HG03521 (cell line): ENCODE results near the gene DNAJC6.
"Not testable (repeated sequence)": the region's sequence is repeated elsewhere in the genome, so short reads cannot be mapped to it uniquely, and the experiment has no call there.

ENCODE experiments used
- ATAC-seq: cut with Tn5 transposase; IDR thresholded peaks from one replicate; pipeline ENCODE4 v1.9.1; 2021; ENCODE audit warnings: mild to moderate bottlenecking, moderate library complexity; ENCODE audit not compliant: unreplicated experiment

Gene DNAJC6

DNA sequence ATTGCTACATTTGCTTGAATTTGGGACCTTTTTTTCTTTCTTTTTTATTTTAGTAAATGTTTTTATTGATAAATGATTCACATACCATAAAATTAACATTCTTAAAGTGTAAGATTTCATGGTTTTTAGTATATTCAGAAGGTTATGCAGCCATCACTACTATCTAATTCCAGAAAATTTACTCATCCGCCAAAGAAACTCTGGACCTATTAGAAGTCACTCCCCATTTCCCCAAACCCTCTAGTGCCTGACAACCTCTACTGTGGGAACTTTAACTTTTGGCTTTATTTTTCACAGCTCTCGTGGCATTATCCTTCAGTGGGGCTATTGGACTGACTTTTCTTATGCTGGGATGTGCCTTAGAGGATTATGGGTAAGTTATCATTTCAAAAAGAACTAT is 115.7 kb downstream of the DNAJC6 start:
- no peak for ATAC-seq

DNA sequence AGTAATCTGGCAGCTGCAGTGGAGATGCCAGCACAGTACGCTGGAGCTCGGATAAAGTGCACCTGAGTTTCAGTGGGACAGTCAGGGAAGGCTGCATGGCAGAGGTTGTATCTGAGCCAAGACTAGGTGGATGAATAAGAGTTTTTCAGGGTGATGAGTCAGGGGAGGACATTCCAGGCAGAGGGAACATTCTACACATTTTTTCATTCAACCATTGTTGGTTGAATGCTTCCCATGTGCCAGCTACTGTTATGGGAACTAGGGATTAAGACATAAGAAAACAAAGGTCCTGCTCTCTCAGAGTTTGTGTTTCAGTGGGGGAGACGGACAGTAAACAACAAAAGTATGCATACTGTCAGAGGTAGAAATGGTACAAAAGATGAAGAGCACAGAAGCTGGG is 116.4 kb downstream of the DNAJC6 start:
- ATAC-seq: no peak

DNA sequence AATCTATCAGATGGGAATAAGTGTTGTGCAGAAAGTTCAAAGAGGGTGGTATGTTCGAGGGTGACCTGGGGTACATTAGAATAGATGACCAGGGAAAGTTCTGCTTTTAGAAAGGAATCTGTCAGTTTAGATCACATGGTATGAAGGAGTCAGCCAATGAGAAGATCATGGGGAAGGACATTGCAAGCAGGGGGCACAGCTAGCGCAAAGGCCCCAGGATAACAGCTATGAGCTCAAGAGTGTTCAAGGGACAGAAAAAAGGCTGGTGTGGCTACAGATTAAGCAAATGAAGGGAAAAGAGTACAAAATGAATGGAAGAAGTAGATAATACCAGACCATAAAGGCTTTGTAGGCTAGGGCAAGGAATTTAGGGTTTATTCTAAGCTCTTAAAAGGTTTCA is 119.7 kb downstream of the DNAJC6 start:
- no peak for ATAC-seq

DNA sequence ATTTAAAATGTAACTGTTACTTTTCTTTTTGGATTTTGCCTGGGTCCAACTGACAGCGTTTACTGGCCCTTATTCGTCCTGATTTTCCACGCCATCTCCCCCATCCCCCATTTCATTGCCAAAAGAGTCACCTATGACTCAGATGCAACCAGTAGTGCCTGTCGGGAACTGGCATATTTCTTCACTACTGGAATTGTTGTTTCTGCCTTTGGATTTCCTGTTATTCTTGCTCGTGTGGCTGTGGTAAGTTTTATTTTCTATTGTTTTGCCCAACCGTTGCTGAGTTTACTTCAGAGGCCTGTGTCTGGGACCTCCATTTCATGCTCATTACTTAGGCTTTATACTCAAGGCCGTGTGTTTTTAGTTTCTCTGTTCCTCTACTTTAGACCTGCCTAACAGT is 120.5 kb downstream of the DNAJC6 start:
- no peak for ATAC-seq

DNA sequence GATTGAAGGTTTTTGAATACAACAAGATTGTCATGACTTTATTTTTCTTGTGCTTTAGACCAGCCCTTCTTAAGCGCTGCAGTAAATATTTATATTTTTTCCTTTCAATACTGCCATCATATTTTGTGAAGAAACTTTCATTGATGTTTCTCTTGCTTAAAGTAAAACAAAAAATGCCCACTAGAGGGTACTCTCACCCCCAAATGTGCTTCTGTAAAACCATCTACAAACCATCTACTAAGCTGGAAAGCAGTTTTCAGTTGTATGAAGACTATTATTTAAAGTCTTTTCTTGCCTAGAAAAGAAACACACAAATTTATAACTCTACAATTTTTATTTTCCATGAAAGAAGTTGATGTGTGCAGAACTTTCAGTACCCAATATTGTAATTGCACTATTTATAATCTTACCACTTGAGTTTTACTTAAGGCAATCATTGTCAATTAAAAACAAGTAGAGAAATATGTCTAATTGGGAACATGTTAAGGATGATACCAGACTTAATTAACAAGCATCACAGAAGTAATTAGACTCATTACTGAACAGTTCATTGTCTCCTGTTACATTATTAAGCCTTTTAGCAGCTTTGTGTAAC is 121.9 kb downstream of the DNAJC6 start:
- no peak for ATAC-seq

DNA sequence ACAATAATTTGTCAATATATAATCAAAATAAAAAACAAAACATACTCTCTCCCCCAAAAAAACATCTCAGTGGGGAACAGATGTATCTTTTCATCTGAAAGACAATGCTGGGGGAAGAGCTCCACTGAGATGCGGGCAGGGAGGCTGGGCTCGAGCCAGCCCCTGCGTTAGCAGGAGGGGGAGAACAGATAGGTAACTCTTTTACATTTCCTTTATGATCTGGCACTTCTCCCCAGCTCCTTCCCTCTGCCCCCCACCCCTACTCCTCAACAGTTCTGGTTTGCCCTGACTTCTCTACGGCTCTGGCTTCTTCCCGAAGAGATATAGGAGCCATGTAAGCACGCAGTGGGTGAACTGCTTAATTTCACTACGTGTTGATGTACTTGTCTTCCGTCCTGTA is 123.6 kb downstream of the DNAJC6 start:
- no peak for ATAC-seq

DNA sequence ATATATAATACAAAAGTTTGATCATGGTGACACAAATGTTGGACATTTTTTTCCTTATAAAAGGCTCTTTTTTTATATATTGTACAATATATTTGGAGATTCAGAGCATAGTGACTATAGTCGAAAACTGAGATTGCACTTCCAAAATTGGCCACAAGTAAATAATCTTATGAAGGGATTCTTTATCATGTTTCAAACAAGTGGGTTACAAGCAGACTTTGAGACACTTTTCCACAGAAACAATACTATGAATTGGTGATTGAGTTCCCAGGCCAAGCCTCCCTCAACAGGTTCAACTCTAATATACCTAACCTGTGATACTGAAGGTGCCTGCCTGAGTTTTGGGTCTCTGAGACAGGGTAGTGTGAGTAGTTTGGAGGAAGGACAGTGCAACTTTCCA is 124.9 kb downstream of the DNAJC6 start:
- ATAC-seq: no peak

DNA sequence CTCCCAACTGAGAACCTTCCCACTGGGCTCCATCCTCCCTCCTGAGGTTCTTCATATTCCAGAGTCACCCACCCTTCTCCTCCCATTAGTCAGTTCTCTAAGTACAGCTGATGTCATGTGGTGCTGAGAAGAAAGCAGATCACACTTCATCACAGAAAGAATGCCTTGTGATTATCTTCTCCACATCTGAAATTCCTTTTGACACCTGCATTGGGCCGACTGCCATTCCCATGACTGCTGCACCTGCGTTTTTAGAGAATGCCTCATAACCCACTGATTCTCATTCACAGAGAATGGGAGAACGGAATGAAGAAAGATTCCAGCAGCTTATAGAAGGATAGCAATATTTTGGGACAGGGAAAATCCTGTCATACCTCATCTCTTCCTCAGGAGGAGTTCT is 125.4 kb downstream of the DNAJC6 start:
- no peak for ATAC-seq

DNA sequence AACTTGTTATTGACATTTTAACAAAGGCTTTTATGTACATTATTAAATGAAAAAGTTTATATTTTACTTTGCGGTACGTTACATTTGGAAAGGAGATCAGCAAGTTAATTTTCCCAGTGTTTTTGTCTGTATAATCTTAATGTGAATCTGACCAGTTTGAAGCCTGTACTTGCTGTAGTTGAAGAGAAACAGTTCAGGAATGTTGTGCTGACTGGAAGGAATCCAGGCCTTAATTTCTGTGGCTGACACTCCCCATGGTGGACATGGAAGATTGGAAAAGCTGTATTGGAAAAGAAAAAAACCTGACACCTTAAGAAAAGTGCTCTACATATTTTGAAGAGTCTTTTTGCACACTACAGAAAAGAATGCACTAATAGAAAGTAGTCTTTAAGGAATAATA is 126.6 kb downstream of the DNAJC6 start:
- no peak for ATAC-seq

DNA sequence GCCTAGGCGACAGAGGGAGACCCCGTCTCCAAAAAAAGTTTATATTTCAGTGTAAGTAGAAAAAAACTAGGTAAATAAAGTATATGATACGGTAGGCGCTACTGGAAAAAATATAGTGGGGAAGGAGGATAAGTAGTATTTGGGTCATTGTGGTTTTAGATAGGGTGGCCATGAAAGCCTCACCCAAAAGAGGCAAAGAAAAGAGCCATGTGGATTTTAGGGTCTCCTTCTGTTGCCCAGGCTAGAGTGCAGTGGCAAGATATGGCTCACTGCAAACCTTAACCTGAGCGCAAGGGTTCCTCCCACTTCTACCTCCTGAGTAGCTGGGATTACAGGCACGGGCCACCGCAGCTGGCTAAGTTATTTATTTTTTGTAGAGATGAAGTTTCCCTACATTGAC is 128.3 kb downstream of the DNAJC6 start:
- no peak for ATAC-seq

DNA sequence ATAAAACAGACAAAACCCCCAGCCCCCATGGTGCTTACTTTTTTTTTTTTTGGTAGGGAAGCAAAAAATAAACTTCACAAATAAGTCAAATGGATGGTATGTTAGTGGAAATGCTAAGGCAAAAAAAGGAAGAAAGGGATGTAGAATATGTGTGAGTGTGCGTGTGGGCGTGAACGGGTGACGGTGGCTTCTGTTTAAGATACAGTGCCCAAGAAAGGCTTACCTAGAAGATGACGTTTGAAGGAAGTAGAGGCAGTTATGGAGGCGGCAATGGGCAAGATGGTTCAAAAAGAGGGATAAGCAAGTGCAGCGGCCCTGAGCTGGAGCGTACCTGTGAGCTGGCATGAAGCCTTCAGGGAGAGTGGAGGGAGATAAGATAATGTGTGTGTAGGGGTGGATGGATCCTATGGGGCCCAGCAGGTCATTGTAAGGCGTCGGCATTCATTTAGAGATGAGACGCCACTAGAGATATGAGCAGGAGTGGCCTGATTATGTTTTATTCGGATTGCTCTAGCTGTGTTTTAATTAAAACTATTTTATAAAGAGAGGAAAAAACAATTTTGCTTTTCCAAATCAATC is 131.1 kb downstream of the DNAJC6 start:
- ATAC-seq: no peak

DNA sequence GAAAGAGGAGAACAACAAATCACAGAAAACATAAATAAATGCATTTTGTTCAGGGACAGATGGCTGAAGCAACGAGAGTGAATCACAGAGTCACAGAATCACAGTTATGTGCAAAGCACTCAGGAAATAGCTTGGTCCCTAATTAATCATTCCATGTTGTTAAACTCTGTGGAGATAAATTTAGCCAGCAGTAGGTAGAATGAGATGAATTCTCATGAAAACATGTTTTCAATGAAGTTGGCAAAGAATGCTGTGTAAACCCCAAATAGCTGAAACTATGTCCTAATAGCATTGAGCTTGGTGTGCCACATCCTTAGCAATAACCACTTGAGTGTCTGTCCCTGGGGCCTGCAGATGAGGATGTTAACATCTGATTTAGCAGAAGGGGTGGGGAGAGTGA is 131.6 kb downstream of the DNAJC6 start:
- ATAC-seq: no peak

DNA sequence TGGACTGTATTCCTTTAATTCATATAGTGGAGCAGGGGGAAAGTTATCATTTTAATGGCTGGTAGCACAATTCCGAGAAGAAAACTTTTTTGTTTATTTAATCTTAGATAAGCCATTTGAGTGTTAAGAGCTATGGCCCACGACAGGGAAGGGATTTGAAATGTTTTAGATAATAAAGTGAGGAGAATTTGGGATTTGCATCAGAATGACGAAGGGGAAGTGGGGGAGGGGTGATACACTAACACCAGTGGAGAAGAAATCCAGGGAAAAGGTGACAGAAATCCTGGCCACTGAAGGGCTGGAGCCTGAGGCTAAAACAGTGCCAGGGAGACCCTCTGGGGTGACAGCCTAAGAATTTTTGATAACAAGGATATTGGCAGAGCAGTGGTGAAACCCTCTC is 132.1 kb downstream of the DNAJC6 start:
- ATAC-seq: no peak

DNA sequence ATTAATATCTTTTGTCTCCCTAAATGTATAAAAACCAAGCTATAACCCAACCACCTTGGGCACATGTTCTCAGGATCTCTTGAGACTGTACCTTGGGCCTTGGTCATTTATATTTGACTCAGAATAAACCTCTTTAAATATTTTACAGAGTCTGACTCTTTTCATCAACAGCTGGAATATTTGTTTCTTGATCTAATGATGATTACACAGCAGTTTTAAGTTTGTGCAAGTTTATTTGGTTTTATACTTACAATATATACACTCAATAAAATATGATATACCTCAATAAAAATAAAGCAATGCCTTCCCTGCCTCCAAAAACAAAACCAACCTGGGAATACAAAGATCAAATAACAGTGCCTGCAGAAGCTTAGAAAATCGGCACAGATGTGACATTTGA is 133.1 kb downstream of the DNAJC6 start:
- no peak for ATAC-seq

DNA sequence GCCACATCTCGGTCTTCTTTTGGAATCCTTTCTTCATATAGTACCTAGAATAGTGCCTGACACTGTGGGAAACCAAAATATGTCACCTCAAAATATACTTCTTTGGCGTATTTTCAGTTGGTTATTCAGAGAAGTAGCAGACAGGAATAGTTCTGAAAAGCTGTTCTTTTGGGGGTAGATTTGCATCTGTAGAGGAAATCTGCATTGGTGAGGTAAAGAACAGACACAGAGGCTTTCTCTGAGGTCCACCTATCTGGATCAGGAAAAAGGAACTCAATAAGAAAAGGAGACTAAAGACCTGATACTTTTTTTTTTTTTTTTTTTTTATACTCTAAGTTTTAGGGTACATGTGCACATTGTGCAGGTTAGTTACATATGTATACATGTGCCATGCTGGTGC is 134.3 kb downstream of the DNAJC6 start:
- ATAC-seq: no peak

DNA sequence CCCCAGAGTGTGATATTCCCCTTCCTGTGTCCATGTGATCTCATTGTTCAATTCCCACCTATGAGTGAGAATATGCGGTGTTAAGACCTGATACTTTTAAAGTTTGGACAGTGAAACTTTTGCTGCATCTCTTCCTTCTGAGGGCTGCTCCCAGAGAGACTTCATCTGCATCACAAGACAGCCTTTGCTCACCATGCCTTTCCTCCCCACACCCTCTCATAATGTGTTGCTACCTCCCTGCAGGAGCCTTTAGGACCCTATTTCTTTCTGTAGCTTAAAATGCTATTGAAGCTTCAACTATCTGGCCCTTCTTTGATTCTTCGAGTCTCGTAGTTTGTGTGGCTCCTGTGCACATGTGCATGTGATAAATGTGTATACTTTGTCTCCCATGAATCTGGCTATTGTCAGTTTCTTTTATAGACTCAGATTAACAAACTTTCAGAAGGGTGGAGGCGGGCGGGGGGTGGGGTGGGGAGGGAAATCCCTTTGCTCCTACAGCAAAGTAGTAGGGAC is 134.8 kb downstream of the DNAJC6 start:
- ATAC-seq: no peak

DNA sequence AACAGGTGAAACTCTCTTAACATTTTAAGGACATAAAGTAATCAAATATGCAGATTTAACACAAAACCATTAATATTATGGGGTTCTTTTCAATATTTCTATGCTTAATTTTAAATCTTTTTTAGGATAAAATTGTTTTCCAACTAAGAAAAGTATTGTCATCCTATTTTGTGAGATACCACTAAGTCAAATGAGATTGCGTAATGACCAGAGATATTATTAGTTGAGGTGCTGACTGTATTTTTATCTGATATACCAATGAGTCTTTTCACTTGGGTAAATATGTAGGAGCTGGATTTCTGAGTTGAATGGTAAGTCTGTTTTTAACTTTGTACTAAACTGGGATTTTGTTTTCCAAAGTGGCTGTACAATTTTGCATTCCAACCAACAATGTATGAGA is 136.5 kb downstream of the DNAJC6 start:
- ATAC-seq: no peak

DNA sequence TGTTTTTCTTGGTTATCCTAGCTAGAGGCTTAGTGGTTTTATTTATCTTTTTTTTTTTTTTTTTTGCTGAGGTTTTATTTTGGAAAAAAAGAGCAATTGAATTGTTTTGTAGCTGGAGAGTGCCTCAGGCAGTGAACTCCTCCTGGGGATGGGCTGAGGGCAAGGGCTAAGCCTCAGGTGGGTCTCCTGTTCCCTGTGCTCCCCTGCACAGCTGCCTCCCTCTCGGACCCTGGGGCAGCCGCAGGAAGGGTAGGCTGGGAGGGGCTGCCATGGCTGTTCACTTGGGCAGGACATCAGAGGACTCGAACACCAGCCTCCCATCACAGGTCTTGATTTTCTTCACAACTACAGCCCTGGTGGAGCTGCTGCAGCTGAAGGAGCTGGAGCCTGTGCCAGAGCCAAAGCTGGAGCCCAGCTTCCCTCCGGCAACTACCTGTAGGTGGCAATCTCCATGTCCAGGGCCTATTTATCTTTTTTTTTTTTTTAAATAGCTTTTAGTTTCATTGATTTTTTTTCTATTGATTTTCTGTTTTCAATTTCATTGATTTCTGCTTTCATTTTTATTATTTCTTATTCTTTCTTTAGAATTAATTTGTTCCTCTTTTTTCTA is 140.0 kb downstream of the DNAJC6 start:
- ATAC-seq: no peak

DNA sequence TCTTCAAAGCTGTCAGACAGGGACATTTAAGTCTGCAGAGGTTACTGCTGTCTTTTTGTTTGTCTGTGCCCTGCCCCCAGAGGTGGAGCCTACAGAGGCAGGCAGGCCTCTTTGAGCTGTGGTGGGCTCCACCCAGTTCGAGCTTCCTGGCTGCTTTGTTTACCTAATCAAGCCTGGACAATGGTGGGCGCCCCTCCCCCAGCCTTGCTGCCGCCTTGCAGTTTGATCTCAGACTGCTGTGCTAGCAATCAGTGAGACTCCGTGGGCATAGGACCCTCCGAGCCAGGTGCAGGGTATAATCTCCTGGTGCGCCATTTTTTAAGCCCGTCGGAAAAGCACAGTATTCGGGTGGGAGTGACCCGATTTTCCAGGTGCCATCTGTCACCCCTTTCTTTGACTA is 146.3 kb downstream of the DNAJC6 start:
- ATAC-seq: not testable (repeated sequence)

DNA sequence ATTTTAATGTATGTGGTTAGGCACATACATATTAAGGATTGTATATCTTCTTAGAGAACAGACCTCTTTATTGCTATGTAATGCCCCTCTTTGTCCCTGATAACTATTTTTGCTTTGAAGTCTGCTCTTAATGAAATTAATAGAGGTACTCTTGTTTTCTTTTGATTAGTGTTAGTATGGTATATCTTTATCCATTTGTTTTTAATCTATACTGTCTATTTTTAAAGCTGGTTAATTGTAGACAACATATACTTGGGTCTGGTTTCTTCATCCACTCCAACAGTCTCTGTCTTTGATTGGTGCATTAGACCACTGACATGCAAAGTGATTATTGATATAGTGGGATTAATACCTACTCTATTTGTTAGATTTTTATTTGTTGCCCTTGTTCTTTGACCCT is 147.1 kb downstream of the DNAJC6 start:
- ATAC-seq: no peak

DNA sequence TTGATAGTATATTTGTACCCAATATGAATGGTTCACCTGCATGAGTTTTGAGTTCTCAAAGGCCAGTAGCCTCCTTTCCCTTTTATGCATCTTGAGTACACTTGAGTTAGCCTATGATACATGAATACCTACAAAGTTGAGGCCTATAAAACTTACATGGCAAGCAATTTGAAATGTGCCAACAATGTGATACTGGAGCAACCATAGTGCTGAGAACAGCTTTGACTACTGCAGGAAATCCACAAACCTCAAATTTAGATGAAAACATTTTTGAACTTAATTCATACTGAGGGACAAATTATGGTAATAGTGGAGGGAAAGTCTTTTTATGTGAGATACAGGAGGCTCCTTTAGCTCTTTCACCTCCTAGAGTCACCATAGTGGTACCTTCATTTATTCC is 148.5 kb downstream of the DNAJC6 start:
- no peak for ATAC-seq

DNA sequence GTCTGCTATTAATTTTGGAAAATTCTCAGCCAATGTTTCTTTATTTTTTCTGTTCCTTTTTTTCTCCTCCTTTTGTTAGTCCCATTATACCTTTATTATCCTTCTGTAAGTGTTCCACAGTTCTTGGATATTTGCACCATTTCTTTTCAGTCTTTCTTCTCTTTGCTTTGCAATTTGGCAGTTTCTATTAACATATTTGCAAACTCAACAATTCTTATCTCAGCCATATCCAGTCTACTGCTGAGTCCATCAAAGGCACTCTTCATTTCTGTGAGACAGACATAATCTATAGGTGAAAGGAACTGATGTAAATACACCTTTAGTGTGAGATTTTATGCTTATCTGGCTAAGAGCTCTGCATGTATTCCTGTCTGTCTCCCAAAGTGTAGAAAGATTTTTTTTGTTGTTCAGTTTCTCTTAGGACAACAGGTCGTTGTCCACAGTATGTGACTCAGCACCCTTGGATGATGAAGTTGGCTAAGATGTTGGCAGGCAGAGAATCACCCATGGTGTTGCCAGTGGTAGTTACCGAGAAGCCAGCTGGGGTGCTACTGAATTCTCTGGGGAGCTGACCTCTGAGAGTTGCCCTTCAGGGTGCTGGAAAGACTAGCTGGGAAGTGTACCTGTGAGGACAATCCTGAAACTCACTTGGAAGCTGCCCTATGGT is 149.5 kb downstream of the DNAJC6 start:
- no peak for ATAC-seq
